ENCODE results near the gene FGD6. TPM values are rescaled to one million over a fixed set of nuclear protein-coding genes. Genes with fewer than 3 reads are reported as not detected.
A peak's percentile ranks its signal among the peaks of the same experiment; 100 is the strongest.

FGD6 gene
- total RNA-seq, 1 experiment from 2014 or later = 14.3 TPM

DNA sequence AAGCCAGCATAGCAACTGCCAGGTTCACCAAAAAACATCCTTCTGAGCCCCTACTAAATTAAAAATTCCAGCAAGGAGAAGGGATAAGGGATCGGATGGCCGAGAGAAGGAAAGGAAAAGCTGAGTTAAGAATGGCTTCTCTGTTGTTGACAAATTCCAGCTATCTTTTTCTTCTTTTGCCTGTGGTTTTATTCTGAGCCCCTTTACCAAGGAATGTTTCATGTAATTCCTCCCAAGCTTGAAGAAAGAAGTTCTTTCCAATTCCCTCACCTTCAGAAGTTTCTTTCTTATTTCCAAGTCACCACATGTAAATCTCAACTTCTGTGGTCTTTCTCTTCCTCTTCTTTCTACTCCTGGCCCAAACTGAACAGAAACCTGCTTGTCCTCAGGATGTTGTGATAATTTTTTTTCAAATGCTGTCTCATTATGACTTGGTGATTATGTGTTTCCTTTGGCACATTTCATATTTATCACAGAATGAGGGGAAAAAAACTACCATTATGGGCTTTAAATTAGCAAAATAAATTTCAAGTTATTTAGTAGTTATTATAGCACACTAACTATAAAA, 40.0 kb downstream of the FGD6 start:
- Histone ChIP-seq H3K36me3 (ENCODE audit: low read depth, low read length) (no peaks in the 10 kb centered on the region), H3K9me2 (replicated peaks; ENCODE audit: low read length) (no peaks in the 10 kb centered on the region), H4K20me1 (ENCODE audit: low read length) (no peaks in the 10 kb centered on the region), H3K4me1 (ENCODE audit: insufficient read depth, low read length) (peaks cover 13% of the 10 kb centered on the region), H3K27me3 (ENCODE audit: low read length) (no peaks in the 10 kb centered on the region), H3K79me2 (ENCODE audit: low read length) (peaks cover 5% of the 10 kb centered on the region; the same call in 1 of the 2 replicates), H3F3A (ENCODE audit: low read length, unreplicated experiment) (no peaks in the 10 kb centered on the region), H3K4me2 (ENCODE audit: low read length) (no peak overlapping the region), H3K9ac (ENCODE audit: low read length) (no peak overlapping the region), H2AFZ (ENCODE audit: low read length) (no peak overlapping the region), H3K9me3 (ENCODE audit: low read length) (no peaks in the 10 kb centered on the region), H3K4me3 (ENCODE audit: low read length) (no peak overlapping the region), H3K27ac (ENCODE audit: low read length) (no peak overlapping the region)
- BruUV-seq (replicated peaks) = no TSS peak
- ChIA-PET POLR2A (ENCODE audit: unreplicated experiment) (no interaction called here), CTCF (no interaction called here)
- TF ChIP-seq EZH2 (IDR thresholded peaks at IDR 0.05; ENCODE audit: low read length, unreplicated experiment) = no peak
- TF ChIP-seq EZH2phosphoT487 (IDR thresholded peaks at IDR 0.05; ENCODE audit: borderline replicate concordance, low read length) = no peak
- TF ChIP-seq, protein P1, sequence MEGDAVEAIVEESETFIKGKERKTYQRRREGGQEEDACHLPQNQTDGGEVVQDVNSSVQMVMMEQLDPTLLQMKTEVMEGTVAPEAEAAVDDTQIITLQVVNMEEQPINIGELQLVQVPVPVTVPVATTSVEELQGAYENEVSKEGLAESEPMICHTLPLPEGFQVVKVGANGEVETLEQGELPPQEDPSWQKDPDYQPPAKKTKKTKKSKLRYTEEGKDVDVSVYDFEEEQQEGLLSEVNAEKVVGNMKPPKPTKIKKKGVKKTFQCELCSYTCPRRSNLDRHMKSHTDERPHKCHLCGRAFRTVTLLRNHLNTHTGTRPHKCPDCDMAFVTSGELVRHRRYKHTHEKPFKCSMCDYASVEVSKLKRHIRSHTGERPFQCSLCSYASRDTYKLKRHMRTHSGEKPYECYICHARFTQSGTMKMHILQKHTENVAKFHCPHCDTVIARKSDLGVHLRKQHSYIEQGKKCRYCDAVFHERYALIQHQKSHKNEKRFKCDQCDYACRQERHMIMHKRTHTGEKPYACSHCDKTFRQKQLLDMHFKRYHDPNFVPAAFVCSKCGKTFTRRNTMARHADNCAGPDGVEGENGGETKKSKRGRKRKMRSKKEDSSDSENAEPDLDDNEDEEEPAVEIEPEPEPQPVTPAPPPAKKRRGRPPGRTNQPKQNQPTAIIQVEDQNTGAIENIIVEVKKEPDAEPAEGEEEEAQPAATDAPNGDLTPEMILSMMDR (conservative IDR thresholded peaks at IDR 0.05; ENCODE audit: low read depth, low read length) = no peak
- ATAC-seq (no peak), DNase-seq (no peak)
- intact Hi-C loops (cut with micrococcal nuclease) = no loop called here

DNA sequence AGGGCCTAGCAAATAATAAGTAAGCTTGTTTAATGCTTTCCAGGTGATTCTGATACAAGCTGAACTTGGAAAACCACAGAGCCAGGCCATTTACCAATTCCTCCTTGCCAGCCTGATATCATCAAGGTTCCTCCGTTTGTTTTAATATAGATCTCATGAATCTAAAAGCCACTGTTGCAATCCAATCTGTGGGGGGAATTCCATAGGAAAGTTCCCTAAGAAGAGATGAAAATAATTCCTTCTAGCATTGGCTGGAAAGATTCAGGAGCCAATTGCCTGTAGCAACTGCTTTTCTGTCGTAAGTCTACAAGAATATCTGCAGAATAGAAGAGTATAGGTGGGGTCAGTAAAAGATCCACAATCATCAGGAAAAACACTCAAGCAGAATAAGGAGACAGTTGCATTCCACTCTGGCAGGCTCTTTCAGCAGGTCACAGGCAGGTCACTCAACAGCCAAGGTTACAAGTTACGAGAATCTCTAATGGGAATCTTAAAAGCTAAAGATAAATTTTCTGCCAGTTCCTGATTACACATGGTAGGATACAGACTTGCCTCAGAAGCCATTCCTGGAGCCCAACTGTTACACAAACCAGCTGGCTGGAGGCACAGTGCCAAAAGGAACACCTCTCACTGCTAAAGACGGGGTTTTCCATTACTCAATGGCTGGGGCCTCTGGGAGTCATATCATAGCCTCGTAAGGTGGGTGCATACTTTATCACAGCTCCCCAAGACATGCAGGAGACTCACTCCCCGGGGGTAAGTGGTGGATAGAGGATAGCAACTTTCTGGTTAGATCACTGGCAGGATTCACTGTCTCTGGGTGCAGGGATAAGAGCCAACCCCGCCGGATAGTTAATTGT, 43.6 kb downstream of the FGD6 start:
- no peaks in the 10 kb centered on the region for H3K36me3 ChIP-seq (ENCODE audit: low read depth, low read length)
- H4K20me1 ChIP-seq (ENCODE audit: low read length) = no peaks in the 10 kb centered on the region
- peaks cover 3% of the 10 kb centered on the region; the same call in 1 of the 2 replicates for H3K79me2 ChIP-seq (ENCODE audit: low read length)
- peaks cover 17% of the 10 kb centered on the region for H3K4me1 ChIP-seq (ENCODE audit: insufficient read depth, low read length)
- H3K9me3 ChIP-seq (ENCODE audit: low read length) = no peaks in the 10 kb centered on the region
- H3K9me2 ChIP-seq (replicated peaks; ENCODE audit: low read length) = no peaks in the 10 kb centered on the region
- H3K4me2 ChIP-seq (ENCODE audit: low read length) = no peak overlapping the region
- H3K4me3 ChIP-seq (ENCODE audit: low read length) = no peak overlapping the region
- intact Hi-C loops (cut with micrococcal nuclease) = no loop called here
- POLR2A ChIA-PET (ENCODE audit: unreplicated experiment) = no interaction called here
- no peak overlapping the region for H3K9ac ChIP-seq (ENCODE audit: low read length)
- no TSS peak for BruUV-seq (replicated peaks)
- ATAC-seq (no peak), DNase-seq (no peak)
- no peaks in the 10 kb centered on the region for H3F3A ChIP-seq (ENCODE audit: low read length, unreplicated experiment)
- CTCF ChIA-PET = no interaction called here
- TF ChIP-seq EZH2 (IDR thresholded peaks at IDR 0.05; ENCODE audit: low read length, unreplicated experiment) = no peak
- TF ChIP-seq, protein P1 (conservative IDR thresholded peaks at IDR 0.05; ENCODE audit: low read depth, low read length) = no peak
- no peak for TF ChIP-seq EZH2phosphoT487 (IDR thresholded peaks at IDR 0.05; ENCODE audit: borderline replicate concordance, low read length)
- no peaks in the 10 kb centered on the region for H3K27me3 ChIP-seq (ENCODE audit: low read length)
- no peak overlapping the region for H2AFZ ChIP-seq (ENCODE audit: low read length)
- H3K27ac ChIP-seq (ENCODE audit: low read length) = no peak overlapping the region

DNA sequence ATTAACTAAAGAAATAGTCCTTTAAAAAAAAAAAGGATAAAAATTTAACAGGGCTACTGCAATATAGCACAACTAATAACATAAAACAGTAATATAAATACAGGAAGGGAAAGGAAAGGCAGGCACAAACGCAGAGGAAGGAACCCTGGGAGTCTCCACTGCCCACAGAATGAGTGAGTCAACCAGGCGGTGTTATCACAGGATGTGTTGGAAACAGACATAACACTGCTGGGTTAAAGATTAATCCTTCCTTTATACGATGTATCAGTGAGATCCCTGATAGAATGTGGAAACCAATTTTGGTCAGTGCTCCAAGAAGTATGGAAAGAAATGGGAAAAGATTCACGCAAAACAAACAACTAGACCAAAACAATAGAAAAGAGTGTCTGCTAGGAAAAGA, 47.9 kb downstream of the FGD6 start:
- DNase-seq (peak; percentile 80), ATAC-seq (peak; percentile 100)
- Histone ChIP-seq H3K79me2 (ENCODE audit: low read length) (peaks cover 3% of the 10 kb centered on the region; the same call in 1 of the 2 replicates), H3K4me2 (ENCODE audit: low read length) (no peak overlapping the region), H3K27ac (ENCODE audit: low read length) (0 out of 2 replicates have a peak overlapping the region, but pooled peaks have one; percentile 5), H3K36me3 (ENCODE audit: low read depth, low read length) (no peaks in the 10 kb centered on the region), H3K9me2 (replicated peaks; ENCODE audit: low read length) (no peaks in the 10 kb centered on the region), H3K9ac (ENCODE audit: low read length) (no peak overlapping the region), H3K4me3 (ENCODE audit: low read length) (no peak overlapping the region), H4K20me1 (ENCODE audit: low read length) (no peaks in the 10 kb centered on the region), H3K4me1 (ENCODE audit: insufficient read depth, low read length) (peaks cover 15% of the 10 kb centered on the region; the same call in 1 of the 2 replicates), H3K27me3 (ENCODE audit: low read length) (no peaks in the 10 kb centered on the region), H3F3A (ENCODE audit: low read length, unreplicated experiment) (no peaks in the 10 kb centered on the region), H3K9me3 (ENCODE audit: low read length) (no peaks in the 10 kb centered on the region), H2AFZ (ENCODE audit: low read length) (no peak overlapping the region)
- ChIA-PET CTCF (no interaction called here), POLR2A (ENCODE audit: unreplicated experiment) (no interaction called here)
- TF ChIP-seq EZH2 (IDR thresholded peaks at IDR 0.05; ENCODE audit: low read length, unreplicated experiment) (no peak), EZH2phosphoT487 (IDR thresholded peaks at IDR 0.05; ENCODE audit: borderline replicate concordance, low read length) (no peak)
- TF ChIP-seq, protein P1 (conservative IDR thresholded peaks at IDR 0.05; ENCODE audit: low read depth, low read length) = no peak
- BruUV-seq (replicated peaks) = no TSS peak
- intact Hi-C loops (cut with micrococcal nuclease) = loop anchor here (2.0 kb wide), 1 partner anchor 47 kb away; the partner anchor contains the start of genes FGD6 and VEZT
